ENCODE results near the gene CYP2E1. TPM values are rescaled to one million over a fixed set of nuclear protein-coding genes. Genes with fewer than 3 reads are reported as not detected.

CYP2E1 gene
- total RNA-seq, 1 experiment from 2014 or later: 0.13 TPM

GRCh38 chr10:133567119-133567518, 40.0 kb downstream of the CYP2E1 start:
- Histone ChIP-seq H2BK120ac (ENCODE audit: low read depth, low read length, poor library complexity, severe bottlenecking) (no peak overlapping the region), H4K8ac (replicated peaks; ENCODE audit: insufficient read length, low read depth, low read length) (no peak overlapping the region), H3K27me3 (ENCODE audit: insufficient read depth, low read length) (no peaks in the 10 kb centered on the region), H3K4me1 (ENCODE audit: insufficient read depth, low read length) (no peaks in the 10 kb centered on the region), H4K20me1 (ENCODE audit: control insufficient read depth, insufficient read depth, insufficient read length) (no peaks in the 10 kb centered on the region), H2BK12ac (ENCODE audit: insufficient read length, low read depth, low read length) (no peak overlapping the region), H2BK20ac (ENCODE audit: low read depth, low read length, poor library complexity, severe bottlenecking) (no peak overlapping the region), H2BK5ac (ENCODE audit: insufficient read length, low read length) (no peak overlapping the region), H4K91ac (ENCODE audit: insufficient read length, low read depth, low read length) (no peak overlapping the region), H3K56ac (ENCODE audit: insufficient read length, low read depth, low read length) (no peak overlapping the region), H3K4me2 (ENCODE audit: insufficient read depth, insufficient read length, low read length) (no peak overlapping the region), H3K18ac (ENCODE audit: insufficient read length, low read depth, low read length) (no peak overlapping the region), H2AFZ (ENCODE audit: low read length) (no peak overlapping the region), H3K23ac (ENCODE audit: insufficient read length, low read depth, low read length) (no peak overlapping the region), H3K9ac (ENCODE audit: extremely low read depth, insufficient read length, low read length) (no peak overlapping the region), H2AK5ac (ENCODE audit: insufficient read length, low read length) (no peak overlapping the region), H3K4ac (ENCODE audit: low read depth, low read length) (no peak overlapping the region), H4K5ac (ENCODE audit: insufficient read length, low read depth, low read length) (no peak overlapping the region), H3K14ac (ENCODE audit: insufficient read depth, low read length) (no peak overlapping the region), H3K79me2 (ENCODE audit: insufficient read depth, low read length) (no peaks in the 10 kb centered on the region), H2BK15ac (ENCODE audit: low read depth, low read length) (no peak overlapping the region), H3T11ph (ENCODE audit: low read length) (no peak overlapping the region), H3K9me3 (ENCODE audit: control insufficient read depth, low read depth, low read length) (peaks cover 40% of the 10 kb centered on the region), H3K79me1 (ENCODE audit: insufficient read depth, low read depth, low read length, poor library complexity, severe bottlenecking) (no peaks in the 10 kb centered on the region), H3K27ac (ENCODE audit: insufficient read length, low read depth, low read length) (no peak overlapping the region), H3K23me2 (ENCODE audit: insufficient read length, low read depth, low read length, poor library complexity, severe bottlenecking) (no peaks in the 10 kb centered on the region)
- 100% methylated on average over 3 of the region's 5 CpGs for WGBS (ENCODE audit: extremely low coverage, insufficient read length, low lambda C conversion rate)
- H3K4me1 Mint-ChIP-seq: no peaks in the 10 kb centered on the region
- H3K36me3 Mint-ChIP-seq (ENCODE audit: insufficient read depth in 1 of 3, low read depth in 3 of 3): peaks cover 6 to 8% (median 6%) of the 10 kb centered on the region in 3 experiments; a peak in 5 of 7 replicates
- no peak for TF ChIP-seq CTCF (conservative IDR thresholded peaks at IDR 0.05)
- no peak overlapping the region for H3K27ac Mint-ChIP-seq
- peaks cover 2% of the 10 kb centered on the region; the same call in 1 of the 2 replicates for H3K27me3 Mint-ChIP-seq (ENCODE audit: low read depth)
- no peak overlapping the region for H3K4me3 Mint-ChIP-seq
- DNase-seq: no peak
- H3K9me3 Mint-ChIP-seq: peaks cover 49 to 57% of the 10 kb centered on the region in 2 experiments
